Measurements from ENCODE around the gene HAUS5. TPM values are rescaled to one million over a fixed set of nuclear protein-coding genes. Genes with fewer than 3 reads are reported as not detected.

The HAUS5 gene
- total and polyA plus RNA-seq, 10 donors: 10.3 to 24.4 (median 18.6) TPM

- TF ChIP-seq POLR2A (IDR thresholded peaks at IDR 0.05) (no peak), CTCF (IDR thresholded peaks at IDR 0.05 in 8 of 11, conservative IDR thresholded peaks at IDR 0.05 in 3 of 11) (no peak), POLR2AphosphoS5 (IDR thresholded peaks at IDR 0.05) (peak in 2 of 3 donors; percentile 44 to 66)
- no peak for DNase-seq
- WGBS, 5 donors: 87 to 94% (median 93%) methylated on average over 10 to 25 of the region's 25 CpGs
These were observed 24.6 kb downstream of the HAUS5 start for GRCh38 chr19:35637165-35637564.

DNA sequence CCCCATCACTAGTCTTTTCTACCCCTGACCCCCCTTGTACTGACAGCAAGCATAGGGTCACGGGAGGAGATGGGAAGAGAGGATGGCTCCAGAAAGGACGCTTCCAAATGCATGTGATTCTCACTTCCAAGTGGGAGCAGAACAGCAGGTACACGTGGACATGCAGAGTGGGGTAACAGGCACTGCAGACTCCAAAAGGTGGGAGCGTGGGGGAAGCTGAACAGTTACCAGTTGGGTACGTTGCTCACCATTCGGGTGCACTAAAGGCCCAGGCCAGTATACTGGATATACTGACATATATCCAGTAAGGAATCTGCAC, 26.7 kb downstream of the HAUS5 start:
- Histone ChIP-seq H3K9me3 (no peaks in the 10 kb centered on the region), H3K4me3 (no peak overlapping the region), H3K27ac (no peak overlapping the region), H3K36me3 (peaks cover 7 to 43% (median 41%) of the 10 kb centered on the region in 6 donors), H3K27me3 (replicated peaks in 1 of 7) (peaks cover 0 to 10% (median 0%) of the 10 kb centered on the region in 7 donors), H3K4me1 (peaks cover 0 to 33% (median 27%) of the 10 kb centered on the region in 6 donors)
- TF ChIP-seq CTCF (IDR thresholded peaks at IDR 0.05 in 8 of 11, conservative IDR thresholded peaks at IDR 0.05 in 3 of 11) (no peak), POLR2AphosphoS5 (IDR thresholded peaks at IDR 0.05) (no peak), POLR2A (IDR thresholded peaks at IDR 0.05) (no peak)
- peak; percentile 41 for DNase-seq
- intact Hi-C loops (cut with DNase I; ENCODE audit: low total_unique reads): no loop called here
- 59 to 82% (median 70%) methylated on average over 6 of the region's 6 CpGs for WGBS, 5 donors

More at GRCh38 chr19:35637165-35637564, 24.6 kb downstream of the HAUS5 start:
- peaks cover 0 to 16% (median 9%) of the 10 kb centered on the region in 6 donors for H3K4me1 ChIP-seq
- H3K27me3 ChIP-seq (replicated peaks in 1 of 7): peaks cover 0 to 8% (median 0%) of the 10 kb centered on the region in 7 donors
- H3K4me3 ChIP-seq: no peak overlapping the region
- no peak overlapping the region for H3K27ac ChIP-seq
- no peaks in the 10 kb centered on the region for H3K9me3 ChIP-seq
- H3K36me3 ChIP-seq: peaks cover 8 to 64% (median 62%) of the 10 kb centered on the region in 6 donors
- intact Hi-C loops (cut with DNase I; ENCODE audit: low total_unique reads): no loop called here

- peaks cover 0 to 10% (median 0%) of the 10 kb centered on the region in 7 donors for H3K27me3 ChIP-seq (replicated peaks in 1 of 7)
- TF ChIP-seq CTCF (IDR thresholded peaks at IDR 0.05 in 8 of 11, conservative IDR thresholded peaks at IDR 0.05 in 3 of 11) (no peak), POLR2AphosphoS5 (IDR thresholded peaks at IDR 0.05) (no peak), POLR2A (IDR thresholded peaks at IDR 0.05) (no peak)
- H3K4me3 ChIP-seq: no peak overlapping the region
- no peaks in the 10 kb centered on the region for H3K9me3 ChIP-seq
- no peak overlapping the region for H3K27ac ChIP-seq
- WGBS, 5 donors: 81 to 88% (median 88%) methylated on average over 8 of the region's 8 CpGs
- H3K4me1 ChIP-seq: peaks cover 0 to 39% (median 31%) of the 10 kb centered on the region in 6 donors
- DNase-seq: no peak
- intact Hi-C loops (cut with DNase I; ENCODE audit: low total_unique reads): no loop called here
- peaks cover 5 to 37% (median 35%) of the 10 kb centered on the region in 6 donors for H3K36me3 ChIP-seq
These were observed 27.3 kb downstream of the HAUS5 start for GRCh38 chr19:35639863-35640262.

DNA sequence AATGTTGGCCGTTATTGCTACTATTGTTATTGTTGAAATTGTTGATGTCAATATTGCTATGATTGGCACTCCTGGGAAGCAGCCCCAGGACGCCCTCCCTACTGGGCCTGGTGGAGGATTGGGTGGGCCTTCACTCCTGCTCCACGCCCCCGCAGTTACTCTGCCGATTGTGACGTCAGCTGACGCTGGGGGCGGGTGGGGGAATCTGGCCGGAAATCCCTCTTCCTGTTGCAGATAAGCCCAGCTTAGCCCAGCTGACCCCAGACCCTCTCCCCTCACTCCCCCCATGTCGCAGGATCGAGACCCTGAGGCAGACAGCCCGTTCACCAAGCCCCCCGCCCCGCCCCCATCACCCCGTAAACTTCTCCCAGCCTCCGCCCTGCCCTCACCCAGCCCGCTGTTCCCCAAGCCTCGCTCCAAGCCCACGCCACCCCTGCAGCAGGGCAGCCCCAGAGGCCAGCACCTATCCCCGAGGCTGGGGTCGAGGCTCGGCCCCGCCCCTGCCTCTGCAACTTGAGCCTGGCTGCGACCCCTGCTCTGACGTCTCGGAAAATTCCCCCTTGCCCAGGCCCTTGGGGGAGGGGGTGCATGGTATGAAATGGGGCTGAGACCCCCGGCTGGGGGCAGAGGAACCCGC, 29.1 kb downstream of the HAUS5 start, which contains the start of gene ETV2:
TSS of gene ETV2 (plus strand) at position 231 of the 637 bp plus-strand sequence. CDS start 716 bp downstream, outside the sequence.
- peak; percentile 16 to 37 (median 17) for TF ChIP-seq POLR2AphosphoS5 (IDR thresholded peaks at IDR 0.05)
- TF ChIP-seq POLR2A (IDR thresholded peaks at IDR 0.05): no peak
- intact Hi-C loops (cut with DNase I; ENCODE audit: low total_unique reads): no loop called here
- peak; percentile 84 for DNase-seq
- Histone ChIP-seq H3K4me3 (peak within 1 kb of the TSS in 1 of 8 donors; percentile 84), H3K27ac (peak within 1 kb of the TSS in 5 of 8 donors; percentile 29 to 95 (median 92)), H3K36me3 (peaks cover 5 to 19% (median 18%) of the 10 kb centered on the region in 6 donors), H3K27me3 (replicated peaks in 1 of 7) (peaks cover 0 to 10% (median 0%) of the 10 kb centered on the region in 7 donors), H3K4me1 (peaks cover 0 to 52% (median 38%) of the 10 kb centered on the region in 6 donors), H3K9me3 (no peaks in the 10 kb centered on the region)
- WGBS, 5 donors: 11 to 18% (median 17%) methylated on average over 20 to 28 of the region's 28 CpGs
